Activated T-cell treated with anti-CD3 and anti-CD28 coated beads, Interleukin-2, amount 50 U/mL, for 72 hours (primary cell): Measurements from ENCODE around the gene ZCCHC7. TPM values are rescaled to one million over a fixed set of nuclear protein-coding genes. Genes with fewer than 3 reads are reported as not detected.
"Not testable (repeated sequence)": the region's sequence is repeated elsewhere in the genome, so short reads cannot be mapped to it uniquely, and the experiment has no call there.

Experiments used
- ATAC-seq, 2 donors: fragments of 150-1000 bp; cut with Tn5 transposase; replicated peaks in 1 of 2; 2 replicates each; pipeline ENCODE4 v1.10.0; 2021; ENCODE audit warnings: moderate library complexity in 2 of 2, mild to moderate bottlenecking in 1 of 2
- DNase-seq, 2 donors: peaks; one replicate each; pipeline ENCODE4 v3.0.0; 2021 to 2022; ENCODE audit warnings: mixed read lengths in 1 of 2
- H3K27ac Mint-ChIP-seq: one replicate; pipeline ENCODE4 v1.8.0; 2022; ENCODE audit warnings: mild to moderate bottlenecking, moderate library complexity, mixed read lengths
- H3K27me3 Mint-ChIP-seq: one replicate; pipeline ENCODE4 v1.8.0; 2022; ENCODE audit warnings: low read depth, mixed read lengths
- H3K36me3 Mint-ChIP-seq, 2 donors: one replicate each; pipeline ENCODE4 v1.8.0; 2022; ENCODE audit warnings: mixed read lengths in 2 of 2, mild to moderate bottlenecking in 1 of 2; ENCODE audit not compliant: insufficient read depth in 2 of 2
- H3K4me1 Mint-ChIP-seq: one replicate; pipeline ENCODE4 v1.8.0; 2022; ENCODE audit warnings: low read depth, mixed read lengths
- H3K4me3 Mint-ChIP-seq, 2 donors: one replicate each; pipeline ENCODE4 v1.8.0; 2022; ENCODE audit warnings: mild to moderate bottlenecking in 2 of 2, mixed read lengths in 2 of 2, moderate library complexity in 2 of 2
- H3K9me3 Mint-ChIP-seq, 2 donors: one replicate each; pipeline ENCODE4 v1.8.0; 2022; ENCODE audit warnings: mixed read lengths in 2 of 2
- total RNA-seq, 2 donors: library from RNA; stranded (reverse); gene quantifications; one replicate each; pipeline ENCODE4 v1.2.3, GENCODE V29; 2022

ZCCHC7 gene
- total RNA-seq, 2 donors from 2014 or later: 47.2 to 47.4 TPM

GRCh38 chr9:37303272-37303671, 182.9 kb downstream of the ZCCHC7 start:
- Mint-ChIP-seq H3K36me3 (peaks cover 2 to 13% of the 10 kb centered on the region in 2 donors), H3K4me3 (peak overlapping the region in 1 of 2 donors; percentile 40), H3K4me1 (peaks cover 46% of the 10 kb centered on the region)
- not testable (repeated sequence) for H3K27me3 Mint-ChIP-seq, DNase-seq, ATAC-seq, H3K27ac Mint-ChIP-seq, H3K9me3 Mint-ChIP-seq

DNA sequence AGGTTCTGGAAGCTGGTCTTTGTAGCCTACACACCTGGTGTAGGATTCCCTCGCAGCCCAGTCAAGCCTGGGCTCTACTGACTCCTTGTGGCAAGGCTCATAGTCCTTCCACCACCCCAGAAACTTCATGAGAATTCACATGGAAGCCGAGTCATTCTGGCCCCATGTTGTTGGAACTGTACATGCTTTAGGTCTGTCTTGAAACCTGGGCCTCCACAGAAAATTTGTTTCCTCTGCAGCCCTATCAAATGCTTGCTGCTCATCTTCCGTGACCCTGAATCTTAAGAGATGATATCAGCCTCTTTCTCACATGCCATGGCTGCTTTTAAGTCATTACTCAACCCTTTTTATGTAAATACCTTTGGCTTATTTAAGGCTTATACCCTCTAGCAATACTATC, 188.8 kb downstream of the ZCCHC7 start:
- H3K27me3 Mint-ChIP-seq: no peaks in the 10 kb centered on the region
- H3K36me3 Mint-ChIP-seq: peaks cover 2 to 6% of the 10 kb centered on the region in 2 donors
- no peak overlapping the region for H3K4me3 Mint-ChIP-seq
- H3K4me1 Mint-ChIP-seq: no peaks in the 10 kb centered on the region
- no peak for DNase-seq
- H3K27ac Mint-ChIP-seq: no peak overlapping the region
- peak; percentile 45 to 46 for ATAC-seq
- no peaks in the 10 kb centered on the region for H3K9me3 Mint-ChIP-seq

DNA sequence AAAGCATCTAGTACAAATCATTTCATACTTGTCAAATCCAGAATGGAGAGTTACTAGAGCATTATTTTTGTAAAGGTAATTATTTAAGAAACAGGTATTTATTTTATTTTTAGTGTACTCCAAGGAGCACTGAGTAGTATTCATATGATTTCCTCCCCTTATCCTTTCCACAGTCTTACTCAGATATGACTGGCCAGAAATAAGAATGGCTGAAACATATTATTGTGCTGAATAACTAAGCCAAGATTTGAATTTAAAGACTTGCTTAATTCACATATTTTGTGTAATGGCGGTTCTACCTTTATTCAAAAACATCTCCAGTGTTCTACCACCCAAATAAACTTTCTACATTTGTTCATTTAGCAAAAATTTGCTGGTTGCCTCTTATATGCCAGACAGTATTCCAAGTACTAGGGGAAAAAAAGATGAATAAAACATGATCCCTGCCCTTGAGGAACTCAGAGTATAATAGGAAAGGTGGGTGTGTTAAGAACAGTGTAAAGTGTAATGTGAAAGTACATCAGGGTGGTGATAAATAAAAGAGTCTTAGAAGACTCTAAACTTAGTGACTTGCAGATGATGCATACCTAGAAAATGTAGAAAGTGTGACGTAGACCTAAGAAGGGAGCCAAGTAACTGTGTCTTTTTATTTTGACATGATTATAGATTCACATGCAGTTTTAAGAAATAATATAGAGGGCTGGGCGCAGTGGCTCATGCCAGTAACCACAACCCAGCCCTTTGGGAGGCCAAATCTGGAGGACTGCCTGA, 191.7 kb downstream of the ZCCHC7 start:
- Mint-ChIP-seq H3K4me3 (no peak overlapping the region), H3K27ac (no peak overlapping the region), H3K9me3 (no peaks in the 10 kb centered on the region), H3K36me3 (peaks cover 0 to 2% of the 10 kb centered on the region in 2 donors), H3K27me3 (no peaks in the 10 kb centered on the region), H3K4me1 (no peaks in the 10 kb centered on the region)
- ATAC-seq (no peak), DNase-seq (no peak)

- H3K36me3 Mint-ChIP-seq: peaks cover 0 to 6% of the 10 kb centered on the region in 2 donors
- H3K4me3 Mint-ChIP-seq: no peak overlapping the region
- no peaks in the 10 kb centered on the region for H3K4me1 Mint-ChIP-seq
- DNase-seq: no peak
- H3K27ac Mint-ChIP-seq: no peak overlapping the region
- no peak for ATAC-seq
- peaks cover 0 to 2% of the 10 kb centered on the region in 2 donors for H3K9me3 Mint-ChIP-seq
- no peaks in the 10 kb centered on the region for H3K27me3 Mint-ChIP-seq
These were observed 203.9 kb downstream of the ZCCHC7 start for GRCh38 chr9:37324261-37324683.

DNA sequence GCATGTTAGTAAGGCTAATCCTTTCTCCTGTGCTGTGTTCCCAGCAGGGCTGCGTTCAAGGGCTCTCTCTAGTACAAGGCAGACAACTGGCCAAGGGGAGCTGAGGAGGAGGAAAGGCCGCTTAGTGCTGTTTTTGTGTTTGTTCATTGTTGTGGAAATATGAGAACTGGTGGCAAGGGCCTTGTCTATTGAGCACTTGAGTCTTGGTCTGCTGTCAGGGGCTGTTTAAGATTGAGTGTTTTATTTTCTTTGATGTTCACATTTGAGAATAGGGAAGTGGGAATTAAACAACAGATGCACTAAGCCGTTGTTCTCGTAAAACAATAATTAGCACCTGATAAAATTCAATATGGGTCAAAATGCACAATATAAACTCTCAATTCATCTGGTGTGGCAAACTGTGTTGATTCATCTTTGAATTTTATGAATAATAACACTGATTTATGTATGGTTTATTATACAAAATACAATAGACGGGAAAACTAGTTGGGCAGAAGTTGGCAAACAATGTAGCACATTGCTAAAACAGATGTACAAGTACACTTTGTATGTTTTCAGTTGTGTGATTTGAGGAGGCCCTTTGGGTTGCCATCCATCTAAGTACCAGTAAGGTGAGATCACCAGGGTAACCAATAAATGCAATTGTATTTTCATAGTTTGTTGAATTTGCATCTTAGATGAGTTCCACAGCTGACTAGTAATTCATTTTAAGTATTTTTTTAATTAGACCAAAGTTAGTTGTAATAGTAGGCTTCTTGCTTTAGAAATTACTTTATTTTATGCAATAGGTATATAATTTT, 204.5 kb downstream of the ZCCHC7 start:
- DNase-seq (no peak), ATAC-seq (no peak)
- peak overlapping the region; percentile 35 for H3K27ac Mint-ChIP-seq
- peaks cover 0 to 2% of the 10 kb centered on the region in 2 donors for H3K9me3 Mint-ChIP-seq
- peaks cover 0 to 3% of the 10 kb centered on the region in 2 donors for H3K36me3 Mint-ChIP-seq
- no peak overlapping the region for H3K4me3 Mint-ChIP-seq
- H3K27me3 Mint-ChIP-seq: no peaks in the 10 kb centered on the region
- H3K4me1 Mint-ChIP-seq: no peaks in the 10 kb centered on the region

GRCh38 chr9:37325778-37326177, 205.4 kb downstream of the ZCCHC7 start:
- DNase-seq (no peak), ATAC-seq (no peak)
- H3K4me3 Mint-ChIP-seq: no peak overlapping the region
- H3K9me3 Mint-ChIP-seq: no peaks in the 10 kb centered on the region
- no peaks in the 10 kb centered on the region for H3K27me3 Mint-ChIP-seq
- H3K36me3 Mint-ChIP-seq: no peaks in the 10 kb centered on the region
- H3K4me1 Mint-ChIP-seq: no peaks in the 10 kb centered on the region
- H3K27ac Mint-ChIP-seq: no peak overlapping the region

- Mint-ChIP-seq H3K36me3 (no peaks in the 10 kb centered on the region), H3K27ac (peak overlapping the region; percentile 19), H3K27me3 (no peaks in the 10 kb centered on the region), H3K9me3 (no peaks in the 10 kb centered on the region), H3K4me3 (no peak overlapping the region), H3K4me1 (no peaks in the 10 kb centered on the region)
- no peak for DNase-seq
- no peak for ATAC-seq
These were observed 207.2 kb downstream of the ZCCHC7 start for GRCh38 chr9:37327553-37327952.

- Mint-ChIP-seq H3K4me3 (no peak overlapping the region), H3K27ac (no peak overlapping the region), H3K27me3 (no peaks in the 10 kb centered on the region), H3K9me3 (no peaks in the 10 kb centered on the region), H3K36me3 (no peaks in the 10 kb centered on the region), H3K4me1 (no peaks in the 10 kb centered on the region)
- ATAC-seq (no peak), DNase-seq (no peak)
These were observed 208.3 kb downstream of the ZCCHC7 start for GRCh38 chr9:37328556-37329227.

DNA sequence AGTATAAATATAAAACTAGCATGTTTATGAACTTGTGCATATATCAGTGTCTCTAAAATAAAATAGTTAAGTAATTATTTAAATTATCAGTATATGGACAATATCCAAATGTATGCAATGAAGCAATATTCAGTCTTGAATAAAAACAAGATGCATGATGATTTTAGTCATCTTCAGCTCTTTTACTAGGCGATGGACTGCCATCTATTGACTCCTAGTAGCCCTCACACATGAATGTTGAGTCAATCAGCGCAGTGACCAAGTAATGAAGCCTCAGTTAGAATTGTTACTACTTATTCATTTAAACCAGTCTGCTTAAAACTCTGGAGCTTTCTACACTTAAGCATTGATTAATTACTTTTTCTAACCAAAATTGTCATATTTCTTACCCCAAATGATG, 209.2 kb downstream of the ZCCHC7 start:
- Mint-ChIP-seq H3K4me1 (no peaks in the 10 kb centered on the region), H3K36me3 (no peaks in the 10 kb centered on the region), H3K27me3 (no peaks in the 10 kb centered on the region), H3K27ac (no peak overlapping the region), H3K9me3 (no peaks in the 10 kb centered on the region), H3K4me3 (no peak overlapping the region)
- no peak for ATAC-seq
- no peak for DNase-seq

DNA sequence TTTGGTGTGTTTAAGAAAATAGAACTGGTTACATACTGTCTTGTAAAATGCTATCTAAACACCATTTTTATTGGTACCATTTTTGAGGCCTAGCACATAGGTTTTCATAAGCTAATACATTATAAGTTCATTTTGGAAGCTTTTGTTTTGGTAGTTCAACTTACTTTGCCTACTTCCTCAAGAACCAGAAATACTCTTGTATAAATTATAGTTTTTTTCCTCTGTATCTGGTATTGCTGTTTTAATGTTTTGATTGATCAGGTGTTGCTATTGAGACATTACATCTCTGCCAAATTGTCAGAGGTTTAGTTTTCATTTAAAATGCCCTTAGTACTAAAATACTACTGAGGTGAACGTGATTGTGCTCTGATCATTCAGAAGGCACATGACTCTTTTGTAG, 211.5 kb downstream of the ZCCHC7 start:
- Mint-ChIP-seq H3K4me3 (no peak overlapping the region), H3K9me3 (no peaks in the 10 kb centered on the region), H3K27me3 (no peaks in the 10 kb centered on the region), H3K4me1 (no peaks in the 10 kb centered on the region), H3K36me3 (no peaks in the 10 kb centered on the region), H3K27ac (no peak overlapping the region)
- no peak for DNase-seq
- ATAC-seq: no peak

DNA sequence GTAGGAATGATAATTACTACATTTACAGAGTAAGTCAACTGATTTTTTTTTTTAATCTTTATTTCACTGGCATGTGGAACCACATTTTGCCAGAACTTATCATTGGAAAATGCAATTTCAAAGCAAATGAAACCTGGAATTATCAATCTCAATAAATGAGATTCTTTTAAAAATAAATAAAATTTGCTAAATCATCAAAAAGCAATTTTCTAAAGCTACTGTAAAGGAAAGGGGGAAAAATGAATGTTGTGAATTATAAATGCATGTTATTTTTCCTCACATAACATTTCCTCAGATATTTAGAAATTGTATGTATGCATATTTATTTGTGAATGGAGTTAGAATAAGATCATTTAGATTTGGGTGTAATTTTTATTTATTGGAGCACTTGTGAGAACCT, 212.2 kb downstream of the ZCCHC7 start:
- Mint-ChIP-seq H3K9me3 (no peaks in the 10 kb centered on the region), H3K36me3 (no peaks in the 10 kb centered on the region), H3K4me3 (no peak overlapping the region), H3K4me1 (no peaks in the 10 kb centered on the region), H3K27ac (no peak overlapping the region), H3K27me3 (no peaks in the 10 kb centered on the region)
- ATAC-seq (no peak), DNase-seq (no peak)

- H3K36me3 Mint-ChIP-seq: no peaks in the 10 kb centered on the region
- H3K9me3 Mint-ChIP-seq: no peaks in the 10 kb centered on the region
- H3K4me1 Mint-ChIP-seq: no peaks in the 10 kb centered on the region
- H3K27ac Mint-ChIP-seq: no peak overlapping the region
- H3K27me3 Mint-ChIP-seq: no peaks in the 10 kb centered on the region
- no peak overlapping the region for H3K4me3 Mint-ChIP-seq
- ATAC-seq: no peak
- no peak for DNase-seq
These were observed 212.9 kb downstream of the ZCCHC7 start for GRCh38 chr9:37333288-37333687.

- H3K4me3 Mint-ChIP-seq: no peak overlapping the region
- no peak for DNase-seq
These were observed 214.9 kb downstream of the ZCCHC7 start for GRCh38 chr9:37335238-37335637.

More at GRCh38 chr9:37335238-37335637, 214.9 kb downstream of the ZCCHC7 start:
- Mint-ChIP-seq H3K4me1 (no peaks in the 10 kb centered on the region), H3K27me3 (no peaks in the 10 kb centered on the region), H3K9me3 (no peaks in the 10 kb centered on the region), H3K36me3 (no peaks in the 10 kb centered on the region), H3K27ac (no peak overlapping the region)
- no peak for ATAC-seq
